Cardiac septum (tissue), 1 donor: ENCODE results near the gene RBM8A. TPM values are rescaled to one million over a fixed set of nuclear protein-coding genes. Genes with fewer than 3 reads are reported as not detected.
A peak's percentile ranks its signal among the peaks of the same experiment; 100 is the strongest.

ENCODE experiments used
- DNase-seq: peaks from one replicate; pipeline ENCODE4 v3.0.0-alpha.2; 2020; ENCODE audit warnings: low spot score
- intact Hi-C: fragments of 100-400 bp; cut with DNase I; formaldehyde crosslinking; loops from one replicate; pipeline ENCODE4 v1.14.0; 2022
- long read RNA-seq: library from polyadenylated mRNA; unstranded; transcript quantifications from one replicate; pipeline ENCODE4 v2.0.0, GENCODE V29; 2021
- total RNA-seq: library from RNA; stranded (reverse); fragmentation: NEBNext Ultra II Directional; extraction: Animal tissue kit (Norgen Biotek cat#: 25700); gene quantifications from one replicate; pipeline ENCODE4 v1.2.1, GENCODE V29; 2021
- donor health status: DM: no; HTN: no; CAD: no.

RBM8A gene
- 74.2 TPM for total RNA-seq
- long read RNA-seq, full-length matches to known transcripts = 28 of 43 reads
- long read RNA-seq, partial matches to known transcripts = 9 of 43 reads
- long read RNA-seq, other reads (novel, unspliced or antisense) = 6 of 43 reads

DNA sequence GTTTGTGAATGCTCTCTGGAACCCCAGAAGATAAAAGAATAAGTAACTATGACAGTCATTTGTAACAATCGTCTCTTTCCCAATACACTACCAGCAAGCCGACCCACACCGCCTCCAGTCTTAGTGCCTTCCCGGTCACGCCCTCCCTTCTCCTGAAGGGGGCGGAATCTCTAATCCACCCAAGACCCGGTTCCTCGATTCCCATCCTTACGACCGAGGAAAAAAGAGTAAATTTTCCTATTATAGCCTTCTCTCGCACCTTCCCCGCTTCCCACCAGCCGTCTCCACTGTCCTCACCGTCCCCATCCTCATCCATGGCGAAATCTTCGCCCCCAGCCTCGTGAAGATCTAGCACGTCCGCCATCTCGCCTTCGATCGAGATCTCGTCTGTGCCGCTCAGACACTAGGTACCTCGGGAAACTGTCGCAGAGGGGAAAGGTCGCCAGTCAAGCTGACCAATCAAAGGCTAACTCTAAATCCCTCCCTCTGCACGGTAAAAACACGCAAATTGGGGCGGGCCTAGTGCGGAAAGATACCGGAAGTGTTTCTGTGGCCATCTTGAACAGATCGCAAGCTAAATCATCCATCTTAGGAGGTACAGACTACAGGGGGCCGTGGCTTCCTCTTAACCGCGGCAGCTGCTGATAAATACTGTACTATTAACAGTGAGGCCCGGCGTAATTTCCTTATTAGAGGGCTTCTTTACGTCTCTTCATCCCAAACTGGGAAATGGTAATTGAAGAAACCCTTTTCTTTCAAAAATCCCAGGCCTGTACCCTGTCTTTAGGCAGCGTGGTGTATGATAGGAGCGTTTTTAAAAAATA, at the start of gene RBM8A:
RBM8A (minus strand) TSS at position 422 of the 824 bp plus-strand sequence; CDS start at position 364, 58 bp downstream.
- peak; percentile 96 for DNase-seq
- intact Hi-C loops = loop anchor here (2.0 kb wide), 2 partner anchors 38 to 78 kb away; partner anchors contain the start of genes ANKRD34A and POLR3GL

DNA sequence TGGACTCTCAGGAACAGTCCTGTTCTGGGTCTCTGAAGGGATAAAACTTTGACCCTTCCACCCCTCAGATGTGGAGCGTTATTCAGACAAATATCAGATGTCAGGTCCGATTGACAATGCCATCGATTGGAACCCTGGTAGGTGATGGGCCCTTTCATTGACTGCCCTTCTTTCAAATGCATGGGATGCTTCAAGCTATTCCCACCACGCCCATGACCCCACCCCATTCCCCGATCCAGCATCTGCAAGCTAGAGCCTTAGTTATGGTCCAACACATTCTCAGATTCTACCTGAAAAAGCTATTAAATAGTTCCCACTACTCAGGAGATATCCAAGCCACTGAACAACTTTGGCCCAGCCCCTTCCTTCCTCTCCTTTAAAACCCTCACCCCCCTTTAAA, 49.7 kb upstream of the RBM8A start:
- intact Hi-C loops = loop anchor here (1.0 kb wide), 2 partner anchors 20 to 30 kb away; no protein-coding TSS in a partner anchor
- no peak for DNase-seq

DNA sequence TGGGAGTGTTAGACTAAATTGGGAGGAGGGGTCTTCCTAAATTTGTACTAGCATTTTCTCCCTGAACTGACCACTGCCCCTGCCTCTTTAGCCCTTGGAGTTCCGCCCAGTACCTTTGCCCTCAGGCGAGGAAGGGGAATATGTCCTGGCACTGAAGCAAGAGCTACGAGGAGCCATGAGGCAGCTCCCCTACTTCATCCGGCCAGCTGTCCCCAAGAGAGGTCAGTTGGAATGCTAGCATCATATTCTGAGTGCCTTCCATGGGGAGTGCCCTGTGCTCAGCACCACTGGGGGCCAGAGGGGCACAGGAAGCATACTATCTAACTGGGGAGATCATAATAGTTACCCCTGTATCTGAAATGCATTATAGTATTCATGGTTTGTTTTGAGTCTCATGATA, 47.9 kb upstream of the RBM8A start:
- intact Hi-C loops = no loop called here
- no peak for DNase-seq

DNA sequence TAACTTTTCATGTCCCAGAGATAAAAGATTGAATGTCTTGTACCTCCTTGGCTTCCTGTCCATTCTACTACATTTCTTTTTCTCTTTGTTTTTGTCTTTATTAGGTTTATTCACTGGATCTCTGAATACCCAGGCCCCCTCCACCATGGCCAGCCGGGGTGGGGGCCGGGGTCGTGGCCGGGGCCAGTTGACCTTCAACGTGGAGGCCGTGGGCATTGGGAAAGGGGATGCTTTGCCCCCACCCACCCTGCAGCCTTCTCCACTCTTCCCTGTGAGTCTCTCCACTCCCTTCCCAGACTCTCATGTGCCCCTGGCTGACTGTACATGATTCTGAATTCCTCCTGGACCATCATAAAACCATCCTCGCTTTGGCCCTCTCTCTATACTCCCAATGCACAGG, 47.4 kb upstream of the RBM8A start:
- no peak for DNase-seq
- intact Hi-C loops = no loop called here

DNA sequence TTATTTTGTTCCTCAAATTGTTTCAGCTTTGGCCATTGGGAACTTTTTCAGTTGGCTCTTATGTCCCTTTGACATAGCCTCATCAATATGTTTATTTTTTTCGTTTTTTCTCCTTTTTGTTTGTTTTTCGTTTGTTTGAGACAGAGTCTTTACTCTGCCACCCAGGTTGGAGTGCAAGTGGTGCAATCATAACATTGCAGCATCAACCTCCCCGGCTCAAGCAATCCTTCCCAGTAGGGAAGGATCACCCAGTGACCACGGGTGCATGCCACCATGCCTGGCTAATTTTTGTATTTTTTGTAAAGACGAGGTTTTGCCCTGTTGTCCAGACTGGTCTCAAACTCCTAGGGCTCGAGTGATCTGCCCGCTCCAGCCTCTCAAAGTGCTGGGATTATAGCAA, 45.3 kb upstream of the RBM8A start:
- DNase-seq = no peak
- intact Hi-C loops = no loop called here

DNA sequence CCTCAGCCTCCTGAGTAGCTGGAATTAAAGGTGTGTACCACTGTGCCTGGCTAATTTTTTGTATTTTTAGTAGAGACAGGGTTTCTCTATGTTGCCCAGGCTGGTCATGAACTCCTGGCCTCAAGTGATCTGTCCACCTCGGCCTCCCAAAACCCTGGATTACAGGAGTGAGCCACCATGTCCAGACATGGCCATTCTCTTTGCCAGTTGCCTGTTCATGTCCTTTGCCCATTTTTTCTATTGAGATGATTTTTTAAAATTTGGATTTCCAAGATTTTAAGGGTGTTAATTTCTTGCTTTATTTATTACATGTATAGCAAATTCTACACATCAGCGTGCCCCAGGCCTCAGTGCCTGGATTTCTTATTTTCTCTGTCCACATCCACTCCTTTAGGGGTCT, 40.0 kb upstream of the RBM8A start:
- DNase-seq = no peak
- intact Hi-C loops = no loop called here

DNA sequence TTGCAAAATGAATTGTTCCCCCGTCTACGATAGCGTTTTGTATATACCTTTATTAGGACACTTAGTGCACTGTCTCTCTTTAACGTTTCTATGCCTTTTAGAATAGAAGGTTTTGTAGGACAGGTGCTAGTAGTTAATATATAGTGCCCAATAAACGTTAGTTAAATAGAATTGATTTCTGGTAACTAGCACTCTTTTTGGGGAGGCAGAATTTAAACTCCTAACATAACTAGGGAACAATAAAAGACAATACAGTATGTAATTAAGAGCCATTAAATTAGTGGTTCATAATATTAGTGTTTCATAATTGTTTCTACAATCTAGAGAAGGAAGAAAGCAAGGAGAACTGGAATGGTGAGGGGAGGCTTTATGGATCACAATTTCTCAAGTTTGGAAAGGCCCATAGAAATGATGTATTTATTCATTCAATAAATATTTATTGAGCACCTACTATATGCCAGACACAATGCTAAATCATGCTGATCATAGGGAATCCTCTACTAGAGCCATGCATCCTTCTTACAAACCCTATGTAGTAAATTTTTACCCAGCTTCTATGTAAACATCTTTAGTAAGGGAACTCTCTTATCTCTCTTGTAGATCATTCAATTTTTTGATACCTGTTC, 37.9 kb upstream of the RBM8A start:
- no peak for DNase-seq
- intact Hi-C loops = loop anchor here (2.0 kb wide), 2 partner anchors 14 to 38 kb away; partner anchors contain the start of gene RBM8A

DNA sequence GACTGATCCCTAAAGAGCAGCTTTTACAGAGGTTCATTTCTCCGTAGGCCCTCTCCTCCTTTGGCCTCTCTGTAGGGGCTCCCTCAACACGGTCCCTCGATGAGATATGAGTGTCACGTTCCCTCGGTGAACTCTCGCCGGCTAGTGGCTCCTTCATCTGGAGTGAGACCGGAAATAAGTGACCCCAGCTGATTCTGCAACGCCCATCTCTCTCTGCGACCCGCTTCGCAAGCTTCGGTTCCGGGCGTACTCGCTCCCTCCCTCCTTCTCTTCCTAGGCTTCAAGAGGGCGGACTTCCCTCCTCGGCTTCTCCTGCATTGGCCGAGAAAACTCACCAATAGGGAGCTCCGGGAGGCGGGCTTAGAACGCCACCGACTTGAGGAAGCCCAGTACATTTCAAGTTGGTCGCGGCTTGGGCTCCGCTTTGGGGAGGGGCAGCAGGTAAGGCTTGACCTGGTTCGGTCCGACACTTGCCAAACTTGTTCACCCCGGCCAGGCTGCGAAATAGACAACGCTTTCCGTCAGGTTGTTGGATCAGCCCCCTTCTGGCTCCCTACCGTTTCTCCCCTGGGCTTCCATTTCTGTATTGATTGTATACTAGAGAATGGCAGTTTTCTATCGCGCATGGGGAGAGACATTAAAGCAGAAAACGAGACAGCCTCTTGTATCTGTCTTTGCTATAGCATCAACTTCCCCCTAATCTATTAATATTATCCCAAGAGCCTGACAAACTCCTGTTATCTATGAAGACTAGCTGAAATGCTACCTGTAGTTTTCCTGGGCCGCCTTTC, 37.2 kb upstream of the RBM8A start, which contains the start of the genes ANKRD34A and POLR3GL:
ANKRD34A (minus strand) TSS at position 248 of the 791 bp plus-strand sequence. CDS start 2,816 bp downstream, outside the sequence.
POLR3GL (plus strand) TSS at position 363 of the 791 bp plus-strand sequence. CDS start 10,176 bp downstream, outside the sequence.
- peak; percentile 98 for DNase-seq
- intact Hi-C loops = loop anchor here (2.0 to 5.0 kb wide), 3 partner anchors 14 to 38 kb away; partner anchors contain the start of genes RBM8A and TXNIP

DNA sequence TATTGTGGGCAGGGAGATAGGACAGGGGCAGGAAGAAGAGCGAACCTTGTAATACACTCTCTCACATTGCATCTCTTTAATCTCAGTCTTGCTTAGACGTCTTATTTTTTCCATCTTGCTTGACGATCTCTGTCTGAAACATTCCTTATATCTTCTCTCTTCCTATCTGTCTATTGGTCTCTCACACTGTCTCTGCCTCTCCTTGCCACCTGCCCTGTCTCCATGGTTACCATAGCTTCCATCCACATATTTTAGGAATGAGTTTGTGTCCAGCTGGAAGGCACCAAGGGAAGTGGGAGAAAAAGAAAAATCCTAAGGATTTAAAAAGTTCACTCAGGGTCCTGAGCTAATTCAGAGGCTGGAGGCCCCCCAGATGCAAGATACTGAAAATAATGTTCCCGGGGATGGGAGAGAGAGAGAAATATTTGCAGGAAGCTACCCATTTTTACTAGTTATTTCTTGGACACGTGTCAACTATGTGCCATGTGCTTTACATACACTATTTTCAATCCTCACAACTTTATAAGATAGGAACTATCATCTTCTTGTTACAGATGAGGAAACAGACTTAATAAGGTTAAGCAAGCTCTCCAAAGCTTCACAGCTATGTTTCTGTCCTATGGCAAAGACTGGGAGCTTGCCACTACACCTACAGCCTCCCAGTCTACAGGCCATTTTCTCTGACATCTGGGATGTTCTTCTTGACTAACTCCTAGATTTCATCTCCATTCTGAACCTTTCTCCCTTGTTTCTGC, 36.2 kb upstream of the RBM8A start:
- DNase-seq = no peak
- intact Hi-C loops = loop anchor here (2.0 to 5.0 kb wide), 3 partner anchors 15 to 37 kb away; partner anchors contain the start of genes RBM8A and TXNIP

DNA sequence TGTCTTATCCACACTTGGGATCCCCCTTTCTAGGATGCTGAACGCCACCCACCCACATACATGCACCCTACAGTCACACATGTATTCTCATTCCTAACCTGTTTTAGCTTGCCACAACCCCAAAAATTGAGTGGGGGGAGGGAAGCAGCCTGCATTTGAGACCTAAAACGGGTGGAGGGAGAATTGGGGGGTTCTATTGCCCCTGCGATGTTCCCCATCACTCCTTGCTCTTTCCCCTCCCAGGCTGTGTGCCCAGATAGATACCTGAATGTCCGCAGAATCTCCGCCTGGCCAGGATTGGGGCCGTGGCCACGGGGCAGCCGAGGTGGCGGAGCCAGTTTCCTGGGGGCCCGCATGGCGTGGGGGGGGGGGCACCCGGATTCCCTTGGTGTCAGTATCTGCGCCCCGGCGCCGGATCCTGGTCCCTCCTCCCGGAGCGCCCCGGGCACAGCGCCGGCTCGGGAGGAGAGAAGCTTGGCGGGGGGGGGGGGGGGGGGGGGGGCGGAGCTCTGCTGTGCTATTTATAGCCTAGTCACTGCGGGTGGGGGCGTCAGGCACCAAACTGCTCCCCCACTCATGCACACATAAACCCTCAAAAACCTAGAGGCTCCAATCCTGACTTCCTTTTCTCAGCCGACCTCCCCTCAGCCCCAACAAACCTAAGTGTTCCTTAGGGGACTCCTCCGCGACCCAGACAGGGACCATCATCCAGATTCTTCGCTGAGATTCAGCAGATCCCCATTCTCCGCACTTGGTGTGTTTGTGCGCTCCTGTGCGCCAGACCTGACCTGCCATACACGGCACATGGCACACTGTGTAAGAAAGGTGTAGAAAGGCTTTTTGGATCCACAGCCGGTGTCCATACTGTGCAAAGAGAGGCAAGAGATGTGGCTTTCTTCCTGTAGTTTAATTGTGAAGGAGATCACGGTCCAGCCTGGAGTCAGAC, 35.1 kb upstream of the RBM8A start:
- intact Hi-C loops = loop anchor here (5.0 kb wide), 1 partner anchor 35 kb away; the partner anchor contains the start of gene TXNIP
- no peak for DNase-seq

DNA sequence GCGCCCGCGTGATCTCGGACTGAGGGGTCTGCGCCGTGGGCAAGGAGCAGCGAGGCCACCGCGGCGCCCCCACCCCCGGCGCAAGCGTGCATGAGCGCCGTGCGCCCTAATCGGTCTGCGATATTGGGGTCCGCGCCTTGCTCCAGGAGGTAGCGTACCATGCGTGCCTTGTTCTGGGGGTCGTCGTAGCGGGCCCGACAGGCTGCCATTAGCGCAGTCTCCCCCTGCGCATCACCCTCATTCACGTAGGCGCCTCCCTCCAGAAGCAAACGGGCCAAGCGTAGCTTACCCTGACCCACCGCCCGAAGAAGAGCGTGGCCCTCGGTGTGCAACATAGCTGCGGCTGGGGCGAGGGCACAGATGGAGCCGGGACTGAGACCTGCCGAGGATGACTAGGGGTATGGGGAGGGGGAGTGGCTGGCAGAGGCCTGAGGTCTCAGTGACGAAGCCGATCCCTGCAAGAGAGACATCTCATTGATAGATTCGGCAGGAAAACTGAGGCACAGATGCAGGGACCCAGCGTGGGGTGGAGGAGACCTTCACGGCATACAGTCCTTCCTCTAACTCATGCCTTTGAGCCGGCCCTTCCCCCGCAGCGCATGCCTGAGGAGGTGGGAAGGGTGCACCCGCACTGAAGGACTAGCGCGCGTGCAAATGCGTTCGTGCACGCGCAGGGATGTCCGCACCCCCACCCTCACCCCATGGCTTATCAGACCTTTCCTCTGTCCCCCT, 34.3 kb upstream of the RBM8A start:
- DNase-seq = no peak
- intact Hi-C loops = loop anchor here (2.0 to 5.0 kb wide), 2 partner anchors 36 to 69 kb away; partner anchors contain the start of gene TXNIP

DNA sequence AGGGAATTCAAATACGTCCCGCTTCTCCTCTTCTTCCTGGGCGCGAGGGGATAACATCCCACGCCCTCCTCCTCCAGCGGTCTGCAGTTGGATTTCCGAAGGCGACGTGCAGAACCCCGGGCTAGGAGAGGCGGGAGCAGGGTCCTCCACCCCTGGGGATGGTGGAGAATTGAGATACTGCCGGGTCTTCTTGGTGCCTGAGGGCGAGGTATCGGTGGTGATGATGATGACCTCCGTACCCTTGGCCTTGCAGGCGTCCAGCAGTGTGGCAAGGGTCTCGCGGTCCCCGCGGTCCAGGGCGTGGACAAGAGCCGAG, 33.8 kb upstream of the RBM8A start:
- intact Hi-C loops = loop anchor here (2.0 to 5.0 kb wide), 2 partner anchors 36 to 68 kb away; partner anchors contain the start of gene TXNIP
- DNase-seq = no peak

DNA sequence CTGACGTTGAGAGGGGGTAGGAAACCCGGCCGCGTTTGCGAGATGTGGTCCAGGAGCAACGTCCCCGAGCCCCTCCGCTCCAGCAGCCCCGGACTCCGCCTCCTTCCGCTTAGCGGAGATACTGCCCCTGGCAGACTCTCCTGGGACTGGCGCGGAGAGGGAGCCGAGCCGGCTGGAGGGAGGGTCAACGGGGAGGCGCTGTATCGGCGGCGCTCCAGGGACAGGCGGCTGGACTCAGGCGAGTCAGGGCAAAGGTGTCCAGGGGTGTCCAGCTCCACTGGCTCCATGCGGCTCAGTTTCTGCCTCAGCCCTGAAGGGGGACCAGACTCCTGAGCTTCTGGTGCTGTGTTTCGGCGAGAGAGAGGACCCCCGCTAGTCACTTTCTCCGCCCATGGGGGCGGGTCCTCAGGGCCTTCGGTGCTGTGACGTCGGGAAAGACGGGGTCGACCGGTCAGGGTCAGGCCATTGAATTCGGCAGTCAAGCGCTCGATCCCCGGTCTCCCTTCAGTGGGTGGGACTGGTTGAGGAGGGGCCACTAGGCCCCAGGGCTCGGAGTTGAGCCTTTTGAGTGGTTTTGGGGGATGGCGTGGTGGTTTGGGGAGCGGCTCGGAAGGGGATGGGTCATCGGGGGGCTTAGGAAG, 33.3 kb upstream of the RBM8A start:
- DNase-seq = peak; percentile 93
- intact Hi-C loops = loop anchor here (2.0 to 5.0 kb wide), 2 partner anchors 37 to 68 kb away; partner anchors contain the start of gene TXNIP

DNA sequence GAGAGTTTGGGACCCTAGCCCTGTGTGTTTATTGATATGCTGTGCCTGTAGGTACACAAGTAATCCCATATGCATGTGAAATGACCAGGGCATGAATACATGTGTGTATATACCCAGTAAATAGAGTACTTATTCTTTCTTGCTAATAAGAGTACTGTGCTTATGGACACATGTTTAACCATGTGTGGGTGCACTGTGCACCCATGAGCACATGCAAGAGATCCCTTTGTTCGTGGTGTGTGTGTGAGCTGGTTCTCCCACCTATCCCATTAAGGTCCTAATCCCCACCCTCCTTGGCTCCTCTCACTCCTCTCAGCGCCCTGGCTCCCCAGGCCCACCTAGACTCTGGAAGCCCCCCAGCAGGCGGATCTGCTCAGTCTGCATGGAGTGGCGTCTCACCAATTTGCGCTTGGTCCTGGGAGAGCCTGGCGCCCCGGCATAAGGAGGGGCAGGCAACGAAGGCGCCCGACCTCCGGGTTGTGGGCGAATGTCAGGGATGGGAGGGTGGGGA, 32.7 kb upstream of the RBM8A start:
- intact Hi-C loops = loop anchor here (2.0 to 5.0 kb wide), 2 partner anchors 37 to 67 kb away; partner anchors contain the start of gene TXNIP
- DNase-seq = no peak

DNA sequence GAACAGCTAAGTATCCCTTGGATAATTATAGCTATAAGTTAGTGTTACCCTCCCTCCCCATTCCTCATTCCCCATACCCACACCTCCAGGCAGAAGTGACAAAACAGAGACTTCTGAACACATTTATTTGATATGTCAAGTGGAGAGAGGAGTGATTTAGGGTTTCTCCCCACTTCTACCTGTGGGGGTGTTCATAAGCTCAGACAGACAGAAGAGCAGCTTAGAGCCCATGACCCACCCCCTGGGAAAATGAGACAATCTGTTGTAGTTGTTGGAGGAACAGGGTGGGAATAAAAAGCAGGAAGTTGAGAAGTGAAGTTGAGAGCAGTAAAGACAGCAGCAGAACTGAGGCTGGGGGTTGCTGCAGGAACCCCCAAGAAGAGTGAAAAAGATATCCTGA, 32.0 kb upstream of the RBM8A start:
- DNase-seq = no peak
- intact Hi-C loops = no loop called here

DNA sequence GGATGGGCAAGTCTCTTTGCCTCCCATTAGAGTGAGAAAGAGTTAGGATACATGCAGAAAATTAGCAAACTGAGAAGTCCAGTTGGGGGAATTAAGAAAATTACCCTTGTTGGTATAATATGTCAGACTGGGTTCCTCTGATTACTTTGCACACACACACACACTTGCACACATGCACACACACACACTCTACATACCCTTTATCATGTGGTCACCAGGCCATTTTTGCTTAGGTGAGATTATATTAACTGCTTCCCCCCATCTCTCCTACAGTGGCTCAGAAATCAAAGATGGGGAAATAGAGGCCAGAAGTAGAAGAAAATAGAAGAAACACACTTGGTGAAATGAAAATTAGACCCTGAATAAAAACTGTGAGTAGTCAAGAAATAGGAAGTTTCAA, 31.4 kb upstream of the RBM8A start:
- no peak for DNase-seq
- intact Hi-C loops = no loop called here
